Dermis blood vessel endothelial cell (primary cell): Measurements from ENCODE around the gene RSAD1. TPM values are rescaled to one million over a fixed set of nuclear protein-coding genes. Genes with fewer than 3 reads are reported as not detected.

Experiments
- DNase-seq: peaks from one replicate; pipeline ENCODE4 v3.0.0; 2010
- total RNA-seq: library from RNA; depleted of rRNA; stranded (reverse); fragments of >200 nt; gene quantifications from 2 replicates; pipeline ENCODE4 v1.2.3, GENCODE V29; 2014

Gene RSAD1
- total RNA-seq, 1 donor from 2014 or later, result 18.2 TPM

DNA sequence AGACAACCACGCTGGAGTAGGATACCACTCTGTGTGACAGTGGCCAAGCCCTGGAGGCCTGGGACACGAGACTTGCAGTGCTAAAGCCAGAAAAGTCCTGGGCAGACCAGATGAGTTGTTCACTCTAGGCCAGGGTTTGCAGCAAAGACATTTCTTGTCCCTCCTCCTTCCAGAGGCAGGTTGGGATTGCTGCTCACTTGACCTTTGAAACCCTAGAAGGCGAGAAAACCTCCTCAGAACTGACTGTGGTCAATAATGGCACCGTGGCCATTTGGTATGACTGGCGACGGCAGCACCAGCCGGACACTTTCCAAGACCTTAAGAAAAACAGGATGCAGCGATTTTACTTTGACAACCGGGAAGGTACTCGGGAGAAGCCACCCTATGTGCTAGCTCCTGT, 44.1 kb downstream of the RSAD1 start:
- DNase-seq, result no peak

DNA sequence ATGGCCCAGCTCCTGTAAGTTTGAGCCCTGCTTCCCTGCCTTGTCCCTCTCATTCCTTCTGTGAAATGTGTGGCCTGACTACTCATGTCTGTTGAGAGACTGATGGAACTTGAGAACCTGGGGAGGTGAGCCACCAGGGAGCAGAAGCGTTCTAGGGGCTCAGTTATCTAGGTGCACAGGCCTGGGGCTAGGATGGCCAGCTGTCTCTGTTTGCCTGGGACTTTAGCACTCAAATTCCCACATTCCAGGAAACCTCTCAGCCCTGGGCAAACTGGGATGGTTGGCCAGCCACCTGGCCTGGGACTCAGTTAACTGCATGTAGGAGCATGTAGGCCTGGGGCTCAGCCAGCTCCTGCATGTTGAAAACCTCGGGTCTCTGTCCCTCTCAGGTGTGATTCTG, 44.5 kb downstream of the RSAD1 start:
- DNase-seq, result no peak

DNA sequence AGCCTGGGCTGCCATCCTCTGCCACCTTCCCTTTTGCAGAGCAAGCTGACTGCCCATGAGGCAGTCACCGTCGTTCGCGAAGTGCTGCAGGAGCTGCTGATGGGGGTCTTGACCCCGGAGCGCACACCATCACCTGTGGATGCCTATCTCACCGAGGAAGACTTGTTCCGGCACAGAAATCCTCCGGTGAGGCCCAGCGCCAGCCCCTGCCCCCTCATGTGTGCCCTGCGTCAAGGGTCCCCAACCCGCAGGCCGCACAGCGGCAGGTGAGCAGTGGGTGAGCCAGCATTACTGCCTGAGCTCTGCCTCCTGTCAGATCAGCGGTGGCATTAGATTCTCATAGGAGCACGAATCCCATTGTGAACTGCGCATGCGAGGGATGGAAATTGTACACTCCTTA, 46.2 kb downstream of the RSAD1 start:
- DNase-seq, result no peak

DNA sequence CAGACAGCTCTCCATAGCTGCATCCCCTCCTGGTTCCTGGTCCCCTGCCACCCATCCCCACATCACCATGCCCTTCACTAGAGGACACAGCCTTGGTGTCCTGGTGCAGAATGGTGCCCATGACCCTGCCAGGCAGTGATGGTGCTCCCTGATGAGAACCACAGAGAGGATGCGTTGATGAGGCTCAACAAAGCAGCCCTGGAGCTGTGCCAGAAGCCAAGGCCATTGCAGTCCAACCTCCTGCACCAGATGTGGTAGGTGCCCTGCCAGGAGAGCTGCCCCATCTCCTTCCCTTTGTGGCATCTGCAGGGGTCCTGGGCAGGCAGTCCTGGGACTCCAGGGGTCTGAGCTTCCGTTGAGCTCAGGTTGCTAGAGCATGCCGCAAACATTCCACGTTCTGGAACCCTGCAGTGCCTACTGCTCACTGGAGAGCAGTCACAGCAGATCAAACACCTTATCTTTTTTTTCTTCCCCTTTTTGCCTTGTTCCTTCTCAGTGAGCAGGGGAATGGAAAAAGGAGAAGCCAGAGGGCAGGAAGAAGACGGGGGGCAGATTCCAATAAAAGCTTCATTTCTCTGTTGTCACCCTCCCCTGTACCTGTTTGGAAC, 48.6 kb downstream of the RSAD1 start:
- DNase-seq, result no peak

DNA sequence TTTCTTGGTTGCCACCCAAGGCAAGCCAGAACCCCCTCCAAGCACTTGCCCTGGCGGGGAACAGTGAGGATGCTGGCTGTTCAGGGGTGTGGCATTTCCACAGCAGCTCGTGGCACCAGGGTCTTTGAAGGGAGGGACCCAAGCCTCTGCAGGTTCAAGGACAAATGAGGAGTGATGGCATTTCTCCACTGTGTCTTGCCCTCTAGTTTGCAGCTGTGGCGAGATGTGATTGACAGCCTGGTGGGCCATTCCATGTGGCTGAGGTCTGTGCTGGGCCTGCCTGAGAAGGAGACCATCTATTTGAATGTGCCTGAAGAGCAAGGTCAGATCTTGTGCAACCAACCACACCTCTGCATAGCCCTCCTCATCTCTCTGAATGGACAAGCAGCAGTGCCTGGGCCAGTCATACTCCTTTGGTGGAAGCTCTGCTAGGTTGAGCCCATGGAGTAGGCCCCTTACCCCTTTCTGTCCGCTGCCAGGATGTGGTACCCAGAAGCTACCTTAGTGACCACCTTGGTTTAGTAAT, 49.4 kb downstream of the RSAD1 start:
- no peak for DNase-seq

DNA sequence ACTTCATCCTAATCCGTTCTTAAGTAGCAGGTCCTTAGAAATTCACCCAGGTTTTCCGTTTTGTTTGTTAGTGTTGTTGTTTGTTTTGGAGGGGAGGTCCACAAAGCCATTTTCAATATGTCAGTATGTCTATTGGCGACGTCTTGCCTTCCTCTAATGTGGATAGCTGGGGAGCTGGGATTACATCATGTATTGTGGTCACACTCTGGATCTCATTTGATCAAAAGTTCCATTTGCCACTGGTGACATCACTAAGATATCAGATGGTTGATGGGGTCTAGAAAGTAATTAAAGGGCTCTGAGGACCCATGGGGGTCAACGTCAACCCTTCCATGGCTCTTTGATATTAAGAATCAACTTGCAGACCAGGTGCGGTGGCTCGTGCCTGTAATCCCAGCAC, 51.2 kb downstream of the RSAD1 start:
- no peak for DNase-seq

DNA sequence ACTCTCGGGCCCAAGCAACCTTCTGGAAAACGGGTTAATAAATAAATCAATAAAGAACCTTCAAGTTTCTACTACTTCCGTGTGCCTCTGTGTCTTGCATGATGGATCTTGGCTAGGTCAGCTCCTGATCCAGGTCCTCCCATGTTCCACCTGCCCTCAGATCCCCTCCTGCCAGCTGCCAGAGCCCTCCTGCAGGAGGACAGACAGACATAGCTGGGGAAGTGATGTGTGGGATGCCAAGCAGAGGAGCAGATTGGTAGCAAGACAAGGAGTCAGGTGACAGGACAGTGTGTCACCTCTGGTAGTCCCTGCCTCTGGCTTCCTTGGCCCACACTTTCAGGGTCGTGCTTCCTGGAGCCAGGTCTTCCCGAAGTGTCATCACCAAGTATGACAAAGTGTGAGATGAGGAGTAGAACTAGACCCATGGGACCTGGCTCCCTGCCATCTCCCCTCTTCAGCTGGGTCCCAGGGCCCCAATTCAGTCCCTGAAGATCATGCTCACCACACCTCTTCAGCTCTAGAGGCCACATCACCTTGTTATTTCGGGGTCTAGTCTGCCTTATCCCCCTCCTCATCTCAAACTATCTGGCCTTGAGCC, 52.9 kb downstream of the RSAD1 start:
- no peak for DNase-seq

DNA sequence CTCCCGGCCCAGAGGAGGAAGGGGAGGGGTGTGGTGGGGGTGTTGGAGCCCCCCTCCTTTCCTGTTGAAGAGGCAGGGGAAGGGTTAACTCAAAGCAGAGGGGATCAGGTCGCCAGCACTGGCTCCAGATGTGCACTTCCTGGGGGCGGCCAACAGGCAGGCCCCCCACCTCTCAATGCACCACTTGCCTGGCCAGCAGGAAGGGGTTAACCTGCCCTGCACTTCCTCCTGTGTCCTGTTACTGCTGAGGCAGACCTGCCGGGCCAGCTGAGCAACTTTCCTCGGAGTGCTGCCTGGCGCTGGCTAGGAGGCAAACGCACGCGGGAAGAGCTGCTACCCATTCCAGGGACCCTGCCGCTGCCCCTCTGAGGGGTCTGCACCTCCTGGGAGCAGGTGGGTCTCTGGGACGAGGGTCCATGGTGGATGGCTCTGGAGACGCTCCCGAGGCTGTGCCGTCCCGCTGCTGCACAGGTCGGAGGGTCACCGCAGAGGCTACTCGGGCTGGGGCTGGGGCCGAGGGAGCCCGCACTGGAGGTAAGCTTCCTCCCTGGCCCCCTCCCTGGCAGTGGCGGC, 53.9 kb downstream of the RSAD1 start, which contains the start of gene EPN3:
Gene EPN3, plus strand, starts transcription at position 284 of the 573 bp plus-strand sequence. CDS start 3,822 bp downstream, outside the sequence.
- DNase-seq, result no peak

DNA sequence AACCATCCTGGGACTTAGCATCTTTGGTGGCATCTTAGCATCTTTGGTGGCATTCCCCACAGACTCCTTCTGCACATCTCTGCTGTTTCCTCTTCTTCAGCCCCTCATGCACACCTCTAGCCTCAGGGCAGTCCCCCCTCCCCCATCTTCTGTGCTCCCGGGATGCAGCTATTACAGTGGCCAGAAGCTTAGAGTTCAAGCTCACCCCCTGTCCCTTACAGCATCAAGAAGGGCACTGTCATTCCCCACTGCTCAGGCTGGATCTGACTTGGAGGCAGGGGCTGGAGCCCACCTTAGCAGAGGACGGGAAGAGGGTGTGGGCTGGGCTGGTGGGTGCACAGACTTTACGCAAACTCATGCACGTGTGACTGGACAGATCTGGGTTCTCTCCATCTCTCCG, 54.5 kb downstream of the RSAD1 start:
- DNase-seq, result no peak

DNA sequence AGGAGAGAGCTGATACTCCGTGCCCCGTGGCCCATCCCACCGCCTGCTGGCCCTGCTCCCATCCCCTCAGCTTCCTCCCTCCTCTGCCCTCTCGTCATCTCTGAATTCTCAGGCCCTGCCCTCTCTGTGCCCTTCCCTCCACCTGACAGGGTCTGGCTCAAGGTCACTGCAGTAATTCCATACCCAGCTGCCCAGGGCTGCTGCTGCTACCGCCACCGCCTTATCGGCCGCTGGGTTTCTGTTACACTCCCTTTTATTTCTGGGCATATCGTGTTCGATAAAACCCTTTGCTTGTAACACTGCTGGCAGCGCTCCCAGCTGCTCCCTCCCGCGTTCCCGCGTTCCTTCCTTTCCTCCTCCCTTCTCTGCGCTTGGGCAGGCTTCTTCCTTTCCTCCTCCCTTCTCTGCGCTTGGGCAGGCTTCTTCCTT, 55.1 kb downstream of the RSAD1 start:
- DNase-seq, result no peak

DNA sequence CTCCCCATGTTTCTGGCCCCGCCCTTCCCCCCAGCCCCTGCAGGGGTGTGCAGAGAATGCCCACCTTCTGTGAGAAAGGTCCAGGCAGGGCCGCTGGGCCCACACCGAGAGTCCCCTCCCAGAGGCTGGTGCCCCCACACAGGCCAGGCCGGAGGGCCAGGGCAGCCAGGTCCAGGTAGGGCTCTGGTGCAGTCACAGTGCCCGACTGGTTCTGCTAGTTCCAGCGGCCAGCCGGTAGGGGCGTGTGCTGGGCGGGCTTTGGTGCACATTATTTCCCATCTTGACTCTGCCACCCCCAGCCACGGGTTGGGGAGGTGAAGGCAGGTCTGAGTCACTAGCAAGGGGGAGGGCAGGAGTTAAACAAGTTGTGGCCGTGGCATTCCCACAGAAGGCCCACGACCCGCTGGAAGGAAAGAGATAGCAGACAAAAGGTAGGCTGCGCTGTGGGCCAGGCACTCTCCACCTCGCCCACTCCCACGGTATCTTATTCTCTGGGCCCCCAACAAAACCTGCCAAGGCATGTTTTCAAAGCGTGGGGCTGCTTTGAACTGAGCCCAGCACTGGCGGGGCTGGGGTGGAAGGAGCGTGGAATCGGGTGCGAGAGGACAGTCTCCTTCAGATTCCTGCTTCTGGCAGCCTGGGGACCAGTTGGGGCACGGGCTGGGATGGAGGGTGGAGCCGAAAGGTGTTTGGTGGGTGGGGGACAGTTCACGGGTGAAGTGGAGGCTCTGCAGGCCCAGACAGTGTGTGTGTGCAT, 55.7 kb downstream of the RSAD1 start:
- peak; percentile 24 for DNase-seq

DNA sequence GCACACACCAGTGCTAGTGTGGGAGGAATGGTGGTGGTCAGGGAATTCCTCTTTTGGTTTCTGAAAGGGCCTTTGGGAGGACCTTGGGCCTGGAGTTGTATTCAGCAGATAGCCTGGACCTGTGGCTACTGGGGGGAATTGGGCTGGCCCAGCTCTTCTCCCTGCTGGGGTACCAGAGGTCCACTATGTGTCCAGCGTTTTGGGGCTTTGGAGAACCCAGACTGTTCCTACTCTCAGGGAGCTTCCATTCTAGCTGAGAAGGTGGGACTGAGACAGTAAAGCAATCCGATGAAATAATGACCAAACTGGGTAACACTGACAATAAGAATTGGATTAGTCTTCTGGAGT, 56.3 kb downstream of the RSAD1 start:
- DNase-seq, result no peak

DNA sequence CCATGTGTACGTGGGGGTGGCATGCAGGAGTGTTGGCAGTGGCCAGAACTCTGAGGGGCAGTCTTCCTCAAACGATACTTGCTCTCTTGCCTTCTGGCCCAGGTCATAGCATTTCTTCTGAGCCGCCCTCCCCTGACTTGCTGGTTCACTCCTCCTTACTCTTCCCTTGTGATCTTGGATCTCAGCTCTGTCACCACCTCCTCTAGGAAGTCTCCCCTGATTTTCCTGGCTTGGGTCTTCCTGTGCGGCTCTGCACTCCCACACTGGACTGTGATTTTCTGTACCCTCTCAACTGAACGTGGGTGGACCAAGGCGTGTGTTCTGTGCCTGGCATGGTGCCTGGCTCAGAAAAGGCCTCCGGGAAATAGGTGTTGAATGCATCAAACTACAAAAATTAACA, 56.7 kb downstream of the RSAD1 start:
- no peak for DNase-seq

Other genes with a start within 250 kb of the RSAD1 start
- gene TMEM92, start 204.4 kb upstream of the RSAD1 start, total RNA-seq, result 0.17 and 0.19 TPM in 2 replicates
- gene XYLT2, start 132.7 kb upstream of the RSAD1 start, total RNA-seq, result 26.5 and 31.8 TPM in 2 replicates
- 35.4 and 70.3 TPM in 2 replicates for gene MRPL27, start 105.7 kb upstream of the RSAD1 start, total RNA-seq
- 1.0 and 4.6 TPM in 2 replicates for gene EME1, start 105.6 kb upstream of the RSAD1 start, total RNA-seq
- 118 and 227 TPM in 2 replicates for gene LRRC59, start 81.3 kb upstream of the RSAD1 start, total RNA-seq
- 10.1 and 15.5 TPM in 2 replicates for gene ACSF2, start 52.6 kb upstream of the RSAD1 start, total RNA-seq
- gene CHAD, start 10.0 kb upstream of the RSAD1 start, total RNA-seq, result not detected in 2 replicates
- gene MYCBPAP, start 29.6 kb downstream of the RSAD1 start, total RNA-seq, result 0.34 and 0.42 TPM in 2 replicates
- gene EPN3, start 53.9 kb downstream of the RSAD1 start, total RNA-seq, result under 0.01 TPM in 1 of 2 replicates, not detected in the other
- gene SPATA20, start 68.3 kb downstream of the RSAD1 start, total RNA-seq, result 36.8 and 43.6 TPM in 2 replicates
- not detected in 2 replicates for gene CACNA1G, start 81.9 kb downstream of the RSAD1 start, total RNA-seq
- 1.3 and 2.7 TPM in 2 replicates for gene ABCC3, start 156.0 kb downstream of the RSAD1 start, total RNA-seq
- 33.2 and 35.4 TPM in 2 replicates for gene ANKRD40, start 229.1 kb downstream of the RSAD1 start, total RNA-seq
- 21.4 and 31.5 TPM in 2 replicates for gene LUC7L3, start 240.7 kb downstream of the RSAD1 start, total RNA-seq